Measurements from ENCODE around the gene LYPD6B.

Gene LYPD6B

DNA sequence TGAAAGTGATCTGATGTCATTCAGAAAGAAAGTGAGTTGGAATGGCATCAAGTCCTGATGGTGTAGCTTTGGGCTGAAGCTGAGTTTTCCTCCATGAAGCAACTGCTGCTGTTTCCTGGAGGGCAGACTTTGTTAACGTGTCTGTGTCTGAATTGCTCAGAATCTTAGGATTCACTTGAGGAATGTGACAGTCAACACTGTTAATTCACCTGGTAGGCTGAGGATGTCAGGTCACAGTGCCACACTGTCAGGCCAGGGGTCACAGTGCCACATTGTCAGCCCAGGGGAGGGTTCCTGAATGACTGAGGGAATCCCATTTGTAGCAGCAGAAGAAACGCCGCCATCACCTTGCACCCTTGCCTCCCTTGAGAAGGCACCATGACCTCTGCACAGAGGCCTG is 39.4 kb downstream of the LYPD6B start:
- Histone ChIP-seq H3K4me1 (ENCODE audit: control insufficient read depth, insufficient read depth, low read length) (peaks cover 50% of the 10 kb centered on the region), H3K4me3 (ENCODE audit: low read depth, low read length) (no peak overlapping the region), H3K9me3 (ENCODE audit: control insufficient read depth, insufficient read depth, low read length) (no peaks in the 10 kb centered on the region), H3K9ac (ENCODE audit: low read depth, low read length) (no peak overlapping the region), H3K27me3 (ENCODE audit: control insufficient read depth, insufficient read depth, low read length) (0 out of 2 replicates have a peak, but pooled peaks cover 6% of the 10 kb centered on the region), H3K36me3 (ENCODE audit: control insufficient read depth, insufficient read depth, low read length) (no peaks in the 10 kb centered on the region), H3K27ac (ENCODE audit: low read depth, low read length) (no peak overlapping the region)

DNA sequence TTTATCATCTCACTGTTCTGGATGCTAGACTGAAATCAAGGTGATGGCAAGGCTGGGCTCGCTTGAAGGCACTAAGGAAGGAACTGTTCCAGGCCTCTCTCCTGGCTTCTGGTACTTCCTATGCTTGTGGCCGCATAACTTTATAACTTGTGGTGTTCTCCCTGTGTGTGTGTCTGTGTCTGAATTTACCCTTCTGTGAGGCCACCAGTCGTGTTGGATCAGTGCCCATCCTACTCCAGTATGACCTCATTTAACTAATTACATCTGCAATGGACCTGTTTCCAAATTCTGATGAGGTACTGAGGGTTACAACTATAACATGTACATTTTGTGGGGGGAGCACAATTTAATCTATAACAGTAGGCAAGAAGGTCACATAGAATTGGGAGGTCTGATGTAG is 41.6 kb downstream of the LYPD6B start:
- H3K27ac ChIP-seq (ENCODE audit: low read depth, low read length): no peak overlapping the region
- H3K9ac ChIP-seq (ENCODE audit: low read depth, low read length): no peak overlapping the region
- H3K4me1 ChIP-seq (ENCODE audit: control insufficient read depth, insufficient read depth, low read length): peaks cover 56% of the 10 kb centered on the region
- H3K36me3 ChIP-seq (ENCODE audit: control insufficient read depth, insufficient read depth, low read length): no peaks in the 10 kb centered on the region
- H3K27me3 ChIP-seq (ENCODE audit: control insufficient read depth, insufficient read depth, low read length): 0 out of 2 replicates have a peak, but pooled peaks cover 6% of the 10 kb centered on the region
- no peaks in the 10 kb centered on the region for H3K9me3 ChIP-seq (ENCODE audit: control insufficient read depth, insufficient read depth, low read length)
- H3K4me3 ChIP-seq (ENCODE audit: low read depth, low read length): no peak overlapping the region

- H3K36me3 ChIP-seq (ENCODE audit: control insufficient read depth, insufficient read depth, low read length): no peaks in the 10 kb centered on the region
- peak overlapping the region; percentile 16 for H3K27ac ChIP-seq (ENCODE audit: low read depth, low read length)
Measured at GRCh38 chr2:149080971-149081370, 42.5 kb downstream of the LYPD6B start.

GRCh38 chr2:149082079-149082478 is 43.6 kb downstream of the LYPD6B start:
- Histone ChIP-seq H3K27me3 (ENCODE audit: control insufficient read depth, insufficient read depth, low read length) (0 out of 2 replicates have a peak, but pooled peaks cover 6% of the 10 kb centered on the region), H3K9ac (ENCODE audit: low read depth, low read length) (no peak overlapping the region), H3K36me3 (ENCODE audit: control insufficient read depth, insufficient read depth, low read length) (no peaks in the 10 kb centered on the region), H3K4me1 (ENCODE audit: control insufficient read depth, insufficient read depth, low read length) (peaks cover 40% of the 10 kb centered on the region), H3K9me3 (ENCODE audit: control insufficient read depth, insufficient read depth, low read length) (no peaks in the 10 kb centered on the region), H3K27ac (ENCODE audit: low read depth, low read length) (peak overlapping the region; percentile 1), H3K4me3 (ENCODE audit: low read depth, low read length) (no peak overlapping the region)

More at GRCh38 chr2:149080971-149081370, 42.5 kb downstream of the LYPD6B start:
- peaks cover 51% of the 10 kb centered on the region for H3K4me1 ChIP-seq (ENCODE audit: control insufficient read depth, insufficient read depth, low read length)
- no peak overlapping the region for H3K4me3 ChIP-seq (ENCODE audit: low read depth, low read length)
- H3K27me3 ChIP-seq (ENCODE audit: control insufficient read depth, insufficient read depth, low read length): 0 out of 2 replicates have a peak, but pooled peaks cover 6% of the 10 kb centered on the region
- H3K9ac ChIP-seq (ENCODE audit: low read depth, low read length): no peak overlapping the region
- no peaks in the 10 kb centered on the region for H3K9me3 ChIP-seq (ENCODE audit: control insufficient read depth, insufficient read depth, low read length)

- Histone ChIP-seq H3K27me3 (ENCODE audit: control insufficient read depth, insufficient read depth, low read length) (0 out of 2 replicates have a peak, but pooled peaks cover 6% of the 10 kb centered on the region), H3K9ac (ENCODE audit: low read depth, low read length) (no peak overlapping the region), H3K4me1 (ENCODE audit: control insufficient read depth, insufficient read depth, low read length) (peaks cover 33% of the 10 kb centered on the region)
Measured at GRCh38 chr2:149082735-149083134, 44.2 kb downstream of the LYPD6B start.

DNA sequence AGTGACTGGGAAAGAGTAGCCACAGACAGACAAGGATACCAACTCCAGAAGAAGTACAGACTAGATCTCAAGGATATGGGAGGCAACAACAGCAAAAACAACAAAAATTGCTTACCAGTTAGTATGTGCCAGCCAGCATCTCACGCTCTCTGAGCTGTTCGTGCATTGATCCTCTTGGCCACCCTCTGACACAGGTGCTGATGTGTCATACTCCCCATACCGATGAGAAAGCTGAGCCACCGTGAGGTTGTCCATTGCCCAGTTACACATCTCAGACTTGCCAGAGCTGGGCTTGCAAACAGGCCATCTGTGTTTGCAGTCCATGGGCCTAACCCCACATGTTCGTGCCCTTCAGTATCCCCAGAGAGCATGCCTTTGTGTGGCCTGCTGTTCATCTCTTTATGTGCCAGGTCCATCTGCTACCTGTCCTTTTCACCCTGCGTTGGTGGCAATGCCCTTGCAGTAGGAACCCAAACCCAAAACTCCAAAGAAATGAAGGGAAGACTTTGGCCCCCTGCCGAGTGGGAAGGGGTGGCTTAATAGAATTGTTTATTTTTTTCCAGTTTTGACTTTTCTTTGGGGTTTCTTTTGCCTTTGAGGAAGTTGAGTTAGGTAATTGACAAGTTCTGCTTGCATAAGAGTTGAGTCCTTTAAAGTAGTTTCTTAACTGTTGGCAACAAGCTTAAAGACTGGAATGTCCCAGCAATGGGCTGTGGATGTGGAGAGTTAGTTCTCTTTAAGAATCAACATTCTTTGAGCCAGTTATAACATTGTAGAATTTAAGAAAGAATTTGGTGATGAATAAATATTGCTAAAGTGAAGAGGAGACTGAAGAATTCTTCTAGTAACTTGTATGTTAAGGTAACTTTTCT is 46.7 kb downstream of the LYPD6B start:
- no peak overlapping the region for H3K4me3 ChIP-seq (ENCODE audit: low read depth, low read length)
- peaks cover 28% of the 10 kb centered on the region for H3K4me1 ChIP-seq (ENCODE audit: control insufficient read depth, insufficient read depth, low read length)
- H3K27me3 ChIP-seq (ENCODE audit: control insufficient read depth, insufficient read depth, low read length): no peaks in the 10 kb centered on the region
- no peak overlapping the region for H3K27ac ChIP-seq (ENCODE audit: low read depth, low read length)
- no peak overlapping the region for H3K9ac ChIP-seq (ENCODE audit: low read depth, low read length)
- no peaks in the 10 kb centered on the region for H3K36me3 ChIP-seq (ENCODE audit: control insufficient read depth, insufficient read depth, low read length)
- no peaks in the 10 kb centered on the region for H3K9me3 ChIP-seq (ENCODE audit: control insufficient read depth, insufficient read depth, low read length)

More at GRCh38 chr2:149082735-149083134, 44.2 kb downstream of the LYPD6B start:
- Histone ChIP-seq H3K36me3 (ENCODE audit: control insufficient read depth, insufficient read depth, low read length) (no peaks in the 10 kb centered on the region), H3K27ac (ENCODE audit: low read depth, low read length) (peak overlapping the region; percentile 1), H3K9me3 (ENCODE audit: control insufficient read depth, insufficient read depth, low read length) (no peaks in the 10 kb centered on the region), H3K4me3 (ENCODE audit: low read depth, low read length) (no peak overlapping the region)

- Histone ChIP-seq H3K4me3 (ENCODE audit: low read depth, low read length) (no peak overlapping the region), H3K4me1 (ENCODE audit: control insufficient read depth, insufficient read depth, low read length) (peaks cover 7% of the 10 kb centered on the region), H3K27me3 (ENCODE audit: control insufficient read depth, insufficient read depth, low read length) (no peaks in the 10 kb centered on the region), H3K27ac (ENCODE audit: low read depth, low read length) (no peak overlapping the region), H3K9ac (ENCODE audit: low read depth, low read length) (no peak overlapping the region), H3K9me3 (ENCODE audit: control insufficient read depth, insufficient read depth, low read length) (no peaks in the 10 kb centered on the region), H3K36me3 (ENCODE audit: control insufficient read depth, insufficient read depth, low read length) (no peaks in the 10 kb centered on the region)
Measured at GRCh38 chr2:149087751-149088150, 49.3 kb downstream of the LYPD6B start.

DNA sequence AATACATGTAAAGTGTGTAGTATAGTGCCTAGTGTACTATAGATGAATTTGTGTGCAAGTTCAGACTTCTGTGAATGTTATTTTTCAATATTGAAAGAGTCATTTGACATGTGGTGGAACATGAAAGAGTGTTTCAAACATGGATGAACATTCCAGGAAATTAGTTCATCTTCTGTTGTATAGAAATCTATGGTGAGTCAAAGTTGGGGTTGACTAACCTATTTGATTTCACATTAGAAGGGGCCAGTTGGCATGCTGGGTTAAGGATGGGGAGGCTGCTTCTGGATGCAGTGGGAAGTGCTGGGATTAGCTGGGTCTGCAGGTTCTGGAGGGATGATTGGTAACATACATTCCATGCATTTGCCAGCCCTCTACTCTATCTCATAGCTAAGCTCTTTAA is 50.6 kb downstream of the LYPD6B start:
- H3K4me1 ChIP-seq (ENCODE audit: control insufficient read depth, insufficient read depth, low read length): no peaks in the 10 kb centered on the region
- H3K36me3 ChIP-seq (ENCODE audit: control insufficient read depth, insufficient read depth, low read length): no peaks in the 10 kb centered on the region
- no peaks in the 10 kb centered on the region for H3K27me3 ChIP-seq (ENCODE audit: control insufficient read depth, insufficient read depth, low read length)
- H3K27ac ChIP-seq (ENCODE audit: low read depth, low read length): no peak overlapping the region
- H3K9ac ChIP-seq (ENCODE audit: low read depth, low read length): no peak overlapping the region
- H3K4me3 ChIP-seq (ENCODE audit: low read depth, low read length): no peak overlapping the region
- H3K9me3 ChIP-seq (ENCODE audit: control insufficient read depth, insufficient read depth, low read length): no peaks in the 10 kb centered on the region

GRCh38 chr2:149090706-149091105 is 52.2 kb downstream of the LYPD6B start:
- Histone ChIP-seq H3K27me3 (ENCODE audit: control insufficient read depth, insufficient read depth, low read length) (no peaks in the 10 kb centered on the region), H3K9me3 (ENCODE audit: control insufficient read depth, insufficient read depth, low read length) (no peaks in the 10 kb centered on the region), H3K27ac (ENCODE audit: low read depth, low read length) (no peak overlapping the region), H3K36me3 (ENCODE audit: control insufficient read depth, insufficient read depth, low read length) (no peaks in the 10 kb centered on the region), H3K9ac (ENCODE audit: low read depth, low read length) (no peak overlapping the region), H3K4me1 (ENCODE audit: control insufficient read depth, insufficient read depth, low read length) (peaks cover 3% of the 10 kb centered on the region; the same call in 1 of the 2 replicates), H3K4me3 (ENCODE audit: low read depth, low read length) (no peak overlapping the region)

- no peaks in the 10 kb centered on the region for H3K27me3 ChIP-seq (ENCODE audit: control insufficient read depth, insufficient read depth, low read length)
- no peak overlapping the region for H3K4me3 ChIP-seq (ENCODE audit: low read depth, low read length)
- no peak overlapping the region for H3K27ac ChIP-seq (ENCODE audit: low read depth, low read length)
- peaks cover 3% of the 10 kb centered on the region; the same call in 1 of the 2 replicates for H3K4me1 ChIP-seq (ENCODE audit: control insufficient read depth, insufficient read depth, low read length)
- no peaks in the 10 kb centered on the region for H3K9me3 ChIP-seq (ENCODE audit: control insufficient read depth, insufficient read depth, low read length)
- H3K9ac ChIP-seq (ENCODE audit: low read depth, low read length): no peak overlapping the region
- H3K36me3 ChIP-seq (ENCODE audit: control insufficient read depth, insufficient read depth, low read length): no peaks in the 10 kb centered on the region
Measured at GRCh38 chr2:149093579-149093978, 55.1 kb downstream of the LYPD6B start.
